ENCODE measurements around the gene SIGLEC8. TPM values are rescaled to one million over a fixed set of nuclear protein-coding genes. Genes with fewer than 3 reads are reported as not detected.
"Not testable (repeated sequence)": the region's sequence is repeated elsewhere in the genome, so short reads cannot be mapped to it uniquely, and the experiment has no call there.

SIGLEC8 gene
- total and polyA plus RNA-seq, 8 donors: 0.04 to 0.99 (median 0.47) TPM; not detected in 4

GRCh38 chr19:51457351-51458013, 772 bp downstream of the SIGLEC8 start:
- Histone ChIP-seq H3K36me3 (no peaks in the 10 kb centered on the region), H3K4me3 (no peak overlapping the region), H3K4me1 (peaks cover 0 to 20% of the 10 kb centered on the region in 2 donors), H3K27ac (no peak overlapping the region), H3K9me3 (no peaks in the 10 kb centered on the region), H3K27me3 (peaks cover 0 to 58% of the 10 kb centered on the region in 2 donors)
- TF ChIP-seq CTCF (IDR thresholded peaks at IDR 0.05): no peak
- intact Hi-C loops (cut with DNase I): no loop called here
- ATAC-seq: no peak
- no peak for DNase-seq

- DNase-seq (no peak), ATAC-seq (no peak)
- peaks cover 0 to 13% of the 10 kb centered on the region in 2 donors for H3K4me1 ChIP-seq
- peaks cover 0 to 51% of the 10 kb centered on the region in 2 donors for H3K27me3 ChIP-seq
- H3K36me3 ChIP-seq: no peaks in the 10 kb centered on the region
- TF ChIP-seq CTCF (IDR thresholded peaks at IDR 0.05): no peak
- H3K9me3 ChIP-seq: no peaks in the 10 kb centered on the region
- intact Hi-C loops (cut with DNase I): no loop called here
- H3K27ac ChIP-seq: no peak overlapping the region
- H3K4me3 ChIP-seq: no peak overlapping the region
Observed at GRCh38 chr19:51456541-51457290, 1.5 kb downstream of the SIGLEC8 start.

DNA sequence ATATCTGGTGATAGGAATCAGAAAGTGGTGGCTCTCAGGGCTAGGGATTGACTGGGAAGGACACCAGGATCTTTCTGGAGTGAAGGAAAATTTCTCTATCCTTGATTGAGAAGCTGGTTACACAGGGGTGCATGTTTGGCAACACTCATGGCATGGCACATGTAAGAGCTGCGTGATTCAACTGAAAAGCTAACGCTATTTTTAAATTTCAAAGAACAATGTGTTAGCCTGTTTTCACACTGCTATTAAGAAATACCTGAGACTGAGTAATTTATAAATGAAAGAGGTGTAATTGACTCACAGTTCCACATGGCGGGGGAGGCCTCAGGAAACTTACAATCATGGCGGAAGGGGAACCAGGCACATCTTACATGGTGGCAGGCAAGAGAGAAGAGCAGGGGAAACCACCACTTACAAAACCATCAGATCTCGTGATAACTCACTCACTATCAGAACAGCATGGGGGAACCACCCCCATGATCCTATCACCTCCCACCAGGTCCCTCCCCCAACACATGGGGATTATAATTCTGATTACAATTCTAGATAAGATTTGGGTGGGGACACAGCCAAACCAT, 7.4 kb downstream of the SIGLEC8 start:
- Histone ChIP-seq H3K4me1 (no peaks in the 10 kb centered on the region), H3K27me3 (peaks cover 0 to 45% of the 10 kb centered on the region in 2 donors), H3K4me3 (no peak overlapping the region), H3K36me3 (no peaks in the 10 kb centered on the region), H3K9me3 (no peaks in the 10 kb centered on the region), H3K27ac (no peak overlapping the region)
- intact Hi-C loops (cut with DNase I): no loop called here
- no peak for ATAC-seq
- no peak for DNase-seq
- TF ChIP-seq CTCF (IDR thresholded peaks at IDR 0.05): no peak

GRCh38 chr19:51448411-51449016, 9.7 kb downstream of the SIGLEC8 start:
- DNase-seq (no peak), ATAC-seq (no peak)
- H3K4me1 ChIP-seq: no peaks in the 10 kb centered on the region
- H3K27ac ChIP-seq: no peak overlapping the region
- peaks cover 0 to 29% of the 10 kb centered on the region in 2 donors for H3K27me3 ChIP-seq
- H3K9me3 ChIP-seq: no peaks in the 10 kb centered on the region
- intact Hi-C loops (cut with DNase I): no loop called here
- H3K4me3 ChIP-seq: no peak overlapping the region
- H3K36me3 ChIP-seq: no peaks in the 10 kb centered on the region
- no peak for TF ChIP-seq CTCF (IDR thresholded peaks at IDR 0.05)

DNA sequence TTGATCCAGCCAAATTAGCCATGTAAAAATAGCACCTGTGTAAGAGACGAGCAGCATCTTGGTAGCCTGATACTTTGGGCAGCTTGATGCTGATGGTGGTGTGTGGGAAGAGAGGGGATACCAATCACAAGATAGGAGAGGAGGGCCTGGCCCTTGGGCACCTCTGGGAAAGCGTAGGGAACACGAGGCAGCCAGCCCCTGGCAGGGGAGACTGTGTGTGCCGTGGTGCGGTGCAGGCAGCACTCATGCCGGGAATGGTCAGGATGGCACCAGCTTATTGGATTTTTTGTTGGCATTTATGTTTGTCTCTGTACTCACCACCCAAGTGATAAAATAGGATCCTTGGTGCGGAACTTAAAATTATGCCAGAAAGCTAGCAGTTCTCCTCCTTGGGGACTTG, 10.2 kb downstream of the SIGLEC8 start:
- TF ChIP-seq CTCF (IDR thresholded peaks at IDR 0.05): no peak
- no peak overlapping the region for H3K27ac ChIP-seq
- intact Hi-C loops (cut with DNase I): no loop called here

GRCh38 chr19:51447510-51447909, 10.7 kb downstream of the SIGLEC8 start:
- H3K4me1 ChIP-seq; ATAC-seq; intact Hi-C loops (cut with DNase I); H3K9me3 ChIP-seq; H3K4me3 ChIP-seq; H3K27ac ChIP-seq; DNase-seq; H3K36me3 ChIP-seq: not testable (repeated sequence)
- peaks cover 0 to 35% of the 10 kb centered on the region in 2 donors for H3K27me3 ChIP-seq

More for the DNA sequence above, 10.2 kb downstream of the SIGLEC8 start:
- no peaks in the 10 kb centered on the region for H3K36me3 ChIP-seq
- DNase-seq (no peak), ATAC-seq (no peak)
- H3K9me3 ChIP-seq: no peaks in the 10 kb centered on the region
- no peaks in the 10 kb centered on the region for H3K4me1 ChIP-seq
- peaks cover 0 to 30% of the 10 kb centered on the region in 2 donors for H3K27me3 ChIP-seq
- no peak overlapping the region for H3K4me3 ChIP-seq

All from left lung (tissue), 10 donors.